ENCODE results near the gene TBC1D1. TPM values are rescaled to one million over a fixed set of nuclear protein-coding genes. Genes with fewer than 3 reads are reported as not detected.
"Not testable (repeated sequence)": the region's sequence is repeated elsewhere in the genome, so short reads cannot be mapped to it uniquely, and the experiment has no call there.

The TBC1D1 gene
- total RNA-seq, 1 experiment from 2014 or later = 97.1 TPM

DNA sequence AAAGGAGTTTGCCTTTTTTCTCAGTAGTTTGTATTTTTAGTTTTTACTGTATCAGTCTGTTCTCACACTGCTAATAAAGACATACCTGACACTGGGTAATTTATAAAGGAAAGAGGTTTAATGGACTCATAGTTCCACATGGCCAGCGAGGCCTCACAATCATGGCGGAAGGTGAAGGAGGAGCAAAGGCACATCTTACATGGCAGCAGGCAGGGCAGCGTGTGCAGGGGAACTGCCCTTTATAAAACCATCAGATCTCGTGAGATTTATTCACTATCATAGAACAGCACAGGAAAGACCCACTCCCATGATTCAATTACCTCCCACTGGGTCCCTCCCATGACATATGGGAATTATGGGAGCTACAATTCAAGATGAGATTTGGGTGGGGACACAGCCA lies 130.1 kb downstream of the TBC1D1 start:
- H3K9me3 ChIP-seq (replicated peaks); DNase-seq (ENCODE audit: low read depth in 1 of 2, low spot score in 2 of 2); H3K27me3 ChIP-seq (replicated peaks): not testable (repeated sequence)

DNA sequence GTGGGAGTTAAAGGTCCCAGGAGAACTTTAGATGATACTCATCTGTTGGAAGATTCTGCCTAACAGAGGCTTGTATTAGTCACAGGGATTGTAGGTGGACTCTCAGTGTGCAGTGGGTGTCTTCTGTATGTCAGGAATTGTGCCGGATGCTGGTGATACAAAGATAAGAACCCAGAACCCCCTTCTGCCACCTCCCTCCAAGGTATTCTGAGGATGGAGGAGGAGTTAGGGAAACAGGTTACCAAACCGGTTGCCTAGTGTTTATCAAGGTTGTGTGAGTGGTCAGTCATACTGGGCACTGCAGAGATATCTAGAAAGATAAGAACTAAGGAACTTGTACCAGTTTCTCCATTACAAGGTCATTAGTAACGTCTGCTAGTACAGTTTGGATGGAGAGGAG lies 130.9 kb downstream of the TBC1D1 start:
- Histone ChIP-seq H3K4me3 (no peak overlapping the region), H3K4me1 (replicated peaks) (no peaks in the 10 kb centered on the region), H3K27me3 (replicated peaks) (no peaks in the 10 kb centered on the region), H3K36me3 (0 out of 2 replicates have a peak, but pooled peaks cover 2% of the 10 kb centered on the region), H3K27ac (no peak overlapping the region), H3K9me3 (replicated peaks) (no peaks in the 10 kb centered on the region)
- no peak for DNase-seq (ENCODE audit: low read depth in 1 of 2, low spot score in 2 of 2)

More for the DNA sequence above, 130.1 kb downstream of the TBC1D1 start:
- H3K4me1 ChIP-seq (replicated peaks); H3K36me3 ChIP-seq; H3K4me3 ChIP-seq; H3K27ac ChIP-seq: not testable (repeated sequence)

GRCh38 chr4:38023347-38024205 lies 132.7 kb downstream of the TBC1D1 start:
- H3K27me3 ChIP-seq (replicated peaks) = no peaks in the 10 kb centered on the region
- no peak overlapping the region for H3K27ac ChIP-seq
- 0 out of 2 replicates have a peak, but pooled peaks cover 2% of the 10 kb centered on the region for H3K36me3 ChIP-seq
- H3K4me3 ChIP-seq = no peak overlapping the region
- no peaks in the 10 kb centered on the region for H3K4me1 ChIP-seq (replicated peaks)
- no peaks in the 10 kb centered on the region for H3K9me3 ChIP-seq (replicated peaks)
- no peak for DNase-seq (ENCODE audit: low read depth in 1 of 2, low spot score in 2 of 2)

GRCh38 chr4:38024206-38024509 lies 133.3 kb downstream of the TBC1D1 start:
- Histone ChIP-seq H3K9me3 (replicated peaks) (no peaks in the 10 kb centered on the region), H3K27ac (no peak overlapping the region), H3K27me3 (replicated peaks) (no peaks in the 10 kb centered on the region), H3K4me1 (replicated peaks) (no peaks in the 10 kb centered on the region), H3K4me3 (no peak overlapping the region), H3K36me3 (peaks cover 6% of the 10 kb centered on the region; the same call in 1 of the 2 replicates)
- no peak for DNase-seq (ENCODE audit: low read depth in 1 of 2, low spot score in 2 of 2)

GRCh38 chr4:38025665-38026064 lies 134.8 kb downstream of the TBC1D1 start:
- H3K4me1 ChIP-seq (replicated peaks) = no peaks in the 10 kb centered on the region
- no peak overlapping the region for H3K4me3 ChIP-seq
- H3K27ac ChIP-seq = no peak overlapping the region
- no peaks in the 10 kb centered on the region for H3K27me3 ChIP-seq (replicated peaks)
- peaks cover 6% of the 10 kb centered on the region; the same call in 1 of the 2 replicates for H3K36me3 ChIP-seq
- H3K9me3 ChIP-seq (replicated peaks) = no peaks in the 10 kb centered on the region
- no peak for DNase-seq (ENCODE audit: low read depth in 1 of 2, low spot score in 2 of 2)

DNA sequence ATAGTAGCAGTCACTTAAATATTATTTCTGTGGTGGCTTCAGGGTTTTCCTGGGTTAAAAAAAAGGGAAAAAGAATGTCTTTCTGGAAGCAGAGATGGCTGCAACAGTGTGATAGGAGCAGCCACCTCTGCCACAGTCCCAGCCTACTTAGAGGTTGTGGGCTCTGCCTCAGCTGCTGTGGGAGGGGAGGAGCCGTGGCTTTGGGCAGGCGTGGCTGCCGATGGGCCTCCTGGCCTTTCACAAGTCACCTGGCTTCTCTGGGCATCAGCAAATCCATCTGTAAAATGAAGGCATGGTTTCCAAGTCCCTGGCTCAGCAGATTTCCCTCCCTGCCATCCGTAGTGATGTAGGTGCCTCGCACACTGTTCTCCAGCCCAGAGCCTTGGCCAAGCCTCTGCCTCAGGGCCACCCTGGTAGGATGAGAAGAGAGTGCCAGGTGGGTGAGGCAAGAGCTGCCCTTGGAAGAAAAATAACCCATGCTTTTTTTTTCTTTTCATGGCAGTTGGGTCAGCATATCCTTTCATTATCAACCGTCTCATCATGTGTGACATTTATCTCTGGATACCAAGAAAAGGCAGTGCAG lies 135.4 kb downstream of the TBC1D1 start:
- no peak for DNase-seq (ENCODE audit: low read depth in 1 of 2, low spot score in 2 of 2)
- no peaks in the 10 kb centered on the region for H3K9me3 ChIP-seq (replicated peaks)
- H3K4me3 ChIP-seq = no peak overlapping the region
- no peaks in the 10 kb centered on the region for H3K4me1 ChIP-seq (replicated peaks)
- H3K36me3 ChIP-seq = peaks cover 6% of the 10 kb centered on the region; the same call in 1 of the 2 replicates
- H3K27me3 ChIP-seq (replicated peaks) = no peaks in the 10 kb centered on the region
- no peak overlapping the region for H3K27ac ChIP-seq

DNA sequence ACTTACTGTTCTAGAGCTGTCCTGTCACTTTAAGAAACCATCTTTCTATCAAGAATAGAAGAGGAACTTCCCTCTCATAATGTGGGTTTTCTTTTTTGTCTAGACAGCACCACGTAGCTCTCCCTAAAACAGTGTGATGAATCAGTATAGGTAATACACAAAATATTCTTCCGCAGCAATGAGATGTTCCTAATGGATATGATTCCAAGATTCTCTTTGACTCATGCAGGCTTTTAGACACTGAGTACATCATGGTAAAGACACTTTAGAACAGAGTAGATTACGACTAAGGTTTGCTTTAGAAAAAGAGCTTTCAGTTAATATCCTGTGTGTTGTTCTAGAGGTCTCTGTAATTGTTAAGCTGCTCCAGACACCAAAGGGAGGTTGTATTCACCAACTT lies 139.1 kb downstream of the TBC1D1 start:
- Histone ChIP-seq H3K4me1 (replicated peaks) (no peaks in the 10 kb centered on the region), H3K27ac (no peak overlapping the region), H3K27me3 (replicated peaks) (no peaks in the 10 kb centered on the region), H3K4me3 (no peak overlapping the region), H3K36me3 (peaks cover 4% of the 10 kb centered on the region; the same call in 1 of the 2 replicates), H3K9me3 (replicated peaks) (no peaks in the 10 kb centered on the region)
- no peak for DNase-seq (ENCODE audit: low read depth in 1 of 2, low spot score in 2 of 2)

DNA sequence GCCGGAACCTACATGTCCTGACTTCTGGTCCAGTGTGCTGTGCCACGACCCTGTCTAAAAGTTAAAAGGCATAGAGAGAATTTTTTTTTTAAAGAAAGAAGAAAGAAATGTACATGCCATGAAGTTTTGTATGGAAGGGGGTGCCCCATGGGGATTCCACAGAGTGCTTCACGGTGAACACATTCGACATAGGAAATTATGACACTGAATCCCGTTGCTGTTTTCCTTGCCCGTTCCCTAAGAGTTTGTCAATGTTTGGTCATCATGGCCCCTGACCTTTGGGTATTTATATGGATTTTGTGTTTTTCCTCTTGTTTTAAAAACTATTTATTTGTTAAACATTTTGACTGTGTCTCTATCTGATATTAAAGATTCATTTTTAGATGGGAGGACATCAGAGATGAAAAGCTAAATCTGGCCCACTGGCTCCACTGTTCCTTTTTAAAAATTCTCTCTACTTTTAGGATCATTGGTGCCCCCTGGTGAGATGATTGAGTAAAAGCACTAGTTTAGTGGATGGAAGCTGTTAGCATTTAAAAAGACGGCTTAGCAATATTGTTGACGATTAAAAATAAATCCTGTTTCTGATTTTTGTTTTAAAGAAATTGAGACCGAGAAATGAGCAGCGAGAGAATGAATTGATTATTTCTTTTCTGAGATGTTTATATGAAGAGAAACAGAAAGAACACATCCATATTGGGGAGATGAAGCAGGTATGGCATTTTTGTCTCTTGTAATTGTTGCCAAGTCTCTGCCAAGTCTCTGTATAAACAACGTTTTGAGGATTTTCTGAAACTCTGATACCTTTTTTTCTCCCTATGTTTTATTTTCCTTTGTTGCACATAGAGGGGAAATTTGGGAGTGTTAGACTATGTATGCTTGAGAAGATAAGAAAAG lies 144.3 kb downstream of the TBC1D1 start:
- Histone ChIP-seq H3K27me3 (replicated peaks) (no peaks in the 10 kb centered on the region), H3K27ac (no peak overlapping the region), H3K36me3 (peaks cover 4% of the 10 kb centered on the region; the same call in 1 of the 2 replicates), H3K4me1 (replicated peaks) (no peaks in the 10 kb centered on the region), H3K9me3 (replicated peaks) (no peaks in the 10 kb centered on the region), H3K4me3 (no peak overlapping the region)
- peak in 1 of 2 experiments; percentile 41 for DNase-seq (ENCODE audit: low read depth in 1 of 2, low spot score in 2 of 2)

DNA sequence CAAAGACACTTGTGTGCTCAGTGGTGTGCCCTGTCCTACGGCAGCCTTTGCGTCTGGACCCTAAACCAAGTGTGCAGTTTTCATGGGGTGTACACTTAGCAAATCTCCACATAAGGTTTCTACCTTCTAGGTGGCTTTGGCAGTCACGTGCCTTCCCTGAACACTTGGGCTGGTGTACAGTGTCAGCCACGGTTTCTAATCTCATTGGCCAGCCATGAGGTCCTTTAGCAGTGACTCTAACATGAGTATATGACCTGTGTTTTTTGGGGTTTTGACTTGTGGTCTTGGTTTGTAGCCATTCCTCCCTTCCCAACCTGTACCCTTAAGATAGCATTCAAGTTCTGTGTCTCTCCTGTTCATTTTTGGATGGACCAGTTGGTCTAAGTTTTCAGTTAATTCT lies 145.7 kb downstream of the TBC1D1 start:
- Histone ChIP-seq H3K4me3 (no peak overlapping the region), H3K36me3 (peaks cover 4% of the 10 kb centered on the region; the same call in 1 of the 2 replicates), H3K27me3 (replicated peaks) (no peaks in the 10 kb centered on the region), H3K27ac (no peak overlapping the region), H3K4me1 (replicated peaks) (no peaks in the 10 kb centered on the region), H3K9me3 (replicated peaks) (no peaks in the 10 kb centered on the region)
- DNase-seq (ENCODE audit: low read depth in 1 of 2, low spot score in 2 of 2) = no peak

DNA sequence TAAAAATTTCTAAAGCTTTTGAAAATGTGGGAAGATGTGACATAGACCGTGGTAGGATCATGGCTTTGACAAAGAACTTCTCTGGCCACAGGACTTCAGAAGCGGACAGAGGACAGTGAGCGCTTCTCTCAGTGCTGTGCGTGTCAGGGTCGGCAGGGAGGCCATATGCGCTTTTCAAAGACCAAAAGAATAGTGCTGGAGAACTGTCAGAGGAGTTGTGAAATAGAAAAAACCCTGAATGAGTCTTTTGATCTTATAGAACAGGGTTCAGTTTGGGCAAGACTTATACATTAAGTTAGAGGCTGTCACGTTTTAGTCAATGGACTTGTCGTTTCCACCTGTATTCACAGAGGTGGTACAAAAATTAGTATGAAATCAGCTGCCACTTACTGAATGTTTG lies 146.7 kb downstream of the TBC1D1 start:
- no peak for DNase-seq (ENCODE audit: low read depth in 1 of 2, low spot score in 2 of 2)
- H3K27ac ChIP-seq = no peak overlapping the region
- H3K4me1 ChIP-seq (replicated peaks) = no peaks in the 10 kb centered on the region
- no peak overlapping the region for H3K4me3 ChIP-seq
- H3K27me3 ChIP-seq (replicated peaks) = no peaks in the 10 kb centered on the region
- no peaks in the 10 kb centered on the region for H3K9me3 ChIP-seq (replicated peaks)
- H3K36me3 ChIP-seq = peaks cover 4% of the 10 kb centered on the region; the same call in 1 of the 2 replicates

GRCh38 chr4:38040619-38041018 lies 149.7 kb downstream of the TBC1D1 start:
- H3K4me1 ChIP-seq (replicated peaks) = no peaks in the 10 kb centered on the region
- no peaks in the 10 kb centered on the region for H3K27me3 ChIP-seq (replicated peaks)
- DNase-seq (ENCODE audit: low read depth in 1 of 2, low spot score in 2 of 2) = no peak
- peaks cover 5% of the 10 kb centered on the region; the same call in 1 of the 2 replicates for H3K36me3 ChIP-seq
- H3K4me3 ChIP-seq = no peak overlapping the region
- no peaks in the 10 kb centered on the region for H3K9me3 ChIP-seq (replicated peaks)
- H3K27ac ChIP-seq = no peak overlapping the region

DNA sequence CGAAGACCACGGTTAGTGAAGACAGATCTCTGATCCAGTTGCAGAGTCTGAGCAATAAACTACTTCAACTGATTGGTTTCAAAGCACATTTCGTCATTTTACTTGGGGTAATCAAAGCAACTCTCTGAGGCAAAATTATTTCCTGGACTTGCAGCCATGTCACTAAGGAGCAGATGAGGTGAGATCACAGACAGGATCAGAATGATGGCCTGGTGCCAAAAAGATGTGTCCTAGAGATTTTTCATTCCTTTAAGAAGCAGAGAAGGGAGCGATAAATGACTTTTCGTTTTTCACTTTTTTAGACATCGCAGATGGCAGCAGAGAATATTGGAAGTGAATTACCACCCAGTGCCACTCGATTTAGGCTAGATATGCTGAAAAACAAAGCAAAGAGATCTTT lies 153.2 kb downstream of the TBC1D1 start:
- DNase-seq (ENCODE audit: low read depth in 1 of 2, low spot score in 2 of 2) = no peak

DNA sequence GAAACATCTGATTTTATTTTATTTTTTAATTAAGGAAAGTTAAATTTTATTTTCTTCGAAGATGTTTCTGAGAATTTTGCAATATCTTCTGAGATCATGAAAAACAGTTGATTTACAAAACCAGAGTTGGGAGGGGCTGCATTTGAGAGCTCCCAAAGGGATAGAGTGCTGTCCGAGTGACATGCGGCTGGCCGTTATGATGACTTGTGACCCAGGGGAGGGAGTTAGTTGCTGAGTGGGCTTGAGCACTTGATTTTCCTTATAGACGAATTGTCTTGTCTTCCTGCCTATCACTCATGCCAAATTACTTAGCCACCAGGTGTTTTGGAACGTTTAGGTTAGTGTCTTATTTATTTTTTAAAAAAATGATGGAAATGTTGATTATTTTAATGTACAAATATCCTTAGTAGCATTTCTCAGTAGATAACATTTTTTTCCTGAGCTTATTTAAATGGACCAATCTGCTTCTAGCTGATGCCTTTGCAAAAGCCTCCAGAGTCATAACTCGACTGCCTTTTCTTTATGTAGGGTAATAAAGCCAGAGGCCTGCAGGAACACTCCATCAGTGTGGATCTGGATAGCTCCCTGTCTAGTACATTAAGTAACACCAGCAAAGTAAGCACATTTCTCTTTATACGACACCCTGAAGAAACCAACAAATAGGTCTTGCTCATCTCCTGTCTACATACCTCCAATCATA lies 154.6 kb downstream of the TBC1D1 start:
- no peaks in the 10 kb centered on the region for H3K27me3 ChIP-seq (replicated peaks)
- no peaks in the 10 kb centered on the region for H3K4me1 ChIP-seq (replicated peaks)
- H3K36me3 ChIP-seq = 0 out of 2 replicates have a peak, but pooled peaks cover 4% of the 10 kb centered on the region
- no peak overlapping the region for H3K27ac ChIP-seq
- DNase-seq (ENCODE audit: low read depth in 1 of 2, low spot score in 2 of 2) = no peak
- no peak overlapping the region for H3K4me3 ChIP-seq
- no peaks in the 10 kb centered on the region for H3K9me3 ChIP-seq (replicated peaks)

More for the DNA sequence above, 153.2 kb downstream of the TBC1D1 start:
- Histone ChIP-seq H3K9me3 (replicated peaks) (no peaks in the 10 kb centered on the region), H3K4me1 (replicated peaks) (no peaks in the 10 kb centered on the region), H3K4me3 (no peak overlapping the region), H3K36me3 (0 out of 2 replicates have a peak, but pooled peaks cover 4% of the 10 kb centered on the region), H3K27me3 (replicated peaks) (no peaks in the 10 kb centered on the region), H3K27ac (no peak overlapping the region)

Measured in SJSA1 (cell line).